ENCODE results near the gene CHMP4B. TPM values are rescaled to one million over a fixed set of nuclear protein-coding genes. Genes with fewer than 3 reads are reported as not detected.

The CHMP4B gene
- total and polyA plus RNA-seq, 2 experiments from 2014 or later, result 5.5 to 48.2 TPM

DNA sequence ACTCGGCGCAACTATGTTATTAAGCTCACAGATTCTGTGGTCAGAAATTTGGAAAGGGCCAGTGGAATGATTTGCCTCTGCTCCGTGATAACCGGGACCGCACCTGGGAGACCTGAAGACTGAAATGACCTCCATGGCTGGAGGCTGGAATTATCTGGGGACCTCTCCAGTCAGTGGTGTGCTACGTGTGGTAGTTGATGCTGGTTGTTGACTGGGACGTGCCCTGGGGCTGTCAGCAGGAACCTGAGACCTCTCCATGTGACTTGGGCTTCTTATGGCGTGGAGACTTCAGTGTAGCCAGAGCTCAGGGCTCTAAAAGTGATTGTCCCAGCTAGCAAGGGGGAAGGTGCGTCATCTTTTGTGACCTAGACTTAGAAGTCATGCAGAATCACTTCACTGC, 50.3 kb downstream of the CHMP4B start:
- in situ Hi-C loops (cut with MboI), result loop anchor here (10.0 kb wide), 1 partner anchor 213 kb away; no protein-coding TSS in a partner anchor
- Histone ChIP-seq H3K4me3 (no peak overlapping the region), H3K4me1 (ENCODE audit: insufficient read depth) (no peaks in the 10 kb centered on the region), H3K36me3 (ENCODE audit: low read depth) (no peaks in the 10 kb centered on the region), H3K79me2 (ENCODE audit: insufficient read depth) (no peaks in the 10 kb centered on the region), H3K9me3 (ENCODE audit: low read depth) (no peaks in the 10 kb centered on the region), H3K27ac (no peak overlapping the region), H3K9me2 (ENCODE audit: insufficient read depth) (no peaks in the 10 kb centered on the region), H3F3A (ENCODE audit: insufficient read depth) (no peaks in the 10 kb centered on the region), H4K20me1 (ENCODE audit: insufficient read depth) (no peaks in the 10 kb centered on the region), H3K27me3 (replicated peaks; ENCODE audit: insufficient read depth) (no peaks in the 10 kb centered on the region), H3K4me2 (ENCODE audit: unreplicated experiment) (no peak overlapping the region), H2AFZ (no peak overlapping the region), H3K9ac (no peak overlapping the region)
- no peak for TF ChIP-seq EZH2phosphoT487 (IDR thresholded peaks at IDR 0.05; ENCODE audit: insufficient read depth, low read depth)
- no peak for TF ChIP-seq EZH2 (IDR thresholded peaks at IDR 0.05; ENCODE audit: insufficient read depth, poor library complexity, severe bottlenecking)
- no peak for DNase-seq
- WGBS, 2 experiments (ENCODE audit: low coverage in 1 of 2, low lambda C conversion rate in 2 of 2, missing lambda C conversion rate in 2 of 2), result 82 to 90% methylated on average over 9 of the region's 9 CpGs

DNA sequence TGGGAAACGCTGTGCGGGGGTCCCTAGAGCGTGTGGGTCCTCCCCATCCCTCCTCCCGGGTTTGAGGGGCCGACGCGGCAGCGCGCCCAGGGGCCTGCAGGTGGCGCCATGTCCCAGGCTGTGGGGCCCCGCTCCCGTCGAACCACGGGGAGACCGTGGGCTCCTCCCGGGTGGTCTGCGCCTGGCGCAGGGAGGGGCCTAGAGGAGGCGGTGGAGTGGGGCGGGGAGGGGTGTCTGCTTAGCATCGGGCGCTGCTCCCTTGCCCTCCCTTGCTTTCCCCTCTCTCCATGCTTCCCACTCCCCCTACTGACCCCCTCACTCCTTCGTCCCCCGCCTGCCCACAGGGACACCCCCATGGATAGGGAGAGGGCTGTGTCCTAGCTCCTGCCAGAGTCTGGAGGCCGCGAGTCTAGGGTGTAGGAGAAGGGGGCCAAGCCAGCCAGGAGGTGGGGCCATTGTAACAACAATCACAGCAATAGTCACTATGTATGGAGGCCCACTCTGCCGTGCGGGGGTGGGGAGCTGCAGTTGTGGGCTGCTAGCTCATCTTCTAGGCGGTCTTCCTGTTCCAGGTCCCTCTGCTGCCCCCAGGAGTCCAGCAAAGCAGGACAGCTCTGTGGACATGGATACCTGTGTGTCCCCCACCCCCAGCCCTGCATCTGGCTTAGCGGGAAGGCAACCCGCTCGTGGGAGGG, 51.7 kb downstream of the CHMP4B start:
- Histone ChIP-seq H3K9ac (peak overlapping the region; percentile 44; the same call in 1 of the 2 replicates), H2AFZ (peak overlapping the region; percentile 80), H3K9me3 (ENCODE audit: low read depth) (no peaks in the 10 kb centered on the region), H3K9me2 (ENCODE audit: insufficient read depth) (no peaks in the 10 kb centered on the region), H3F3A (ENCODE audit: insufficient read depth) (no peaks in the 10 kb centered on the region), H3K4me3 (peak overlapping the region; percentile 51; the same call in 1 of the 2 replicates), H3K4me1 (ENCODE audit: insufficient read depth) (no peaks in the 10 kb centered on the region), H3K4me2 (ENCODE audit: unreplicated experiment) (peak overlapping the region; percentile 38), H3K36me3 (ENCODE audit: low read depth) (no peaks in the 10 kb centered on the region), H4K20me1 (ENCODE audit: insufficient read depth) (no peaks in the 10 kb centered on the region), H3K27ac (no peak overlapping the region), H3K79me2 (ENCODE audit: insufficient read depth) (no peaks in the 10 kb centered on the region), H3K27me3 (replicated peaks; ENCODE audit: insufficient read depth) (no peaks in the 10 kb centered on the region)
- in situ Hi-C loops (cut with MboI), result loop anchor here (10.0 kb wide), 1 partner anchor 212 kb away; no protein-coding TSS in a partner anchor
- WGBS, 2 experiments (ENCODE audit: low coverage in 1 of 2, low lambda C conversion rate in 2 of 2, missing lambda C conversion rate in 2 of 2), result 21 to 24% methylated on average over 24 to 31 of the region's 32 CpGs
- no peak for TF ChIP-seq EZH2phosphoT487 (IDR thresholded peaks at IDR 0.05; ENCODE audit: insufficient read depth, low read depth)
- peak; percentile 74 for DNase-seq

DNA sequence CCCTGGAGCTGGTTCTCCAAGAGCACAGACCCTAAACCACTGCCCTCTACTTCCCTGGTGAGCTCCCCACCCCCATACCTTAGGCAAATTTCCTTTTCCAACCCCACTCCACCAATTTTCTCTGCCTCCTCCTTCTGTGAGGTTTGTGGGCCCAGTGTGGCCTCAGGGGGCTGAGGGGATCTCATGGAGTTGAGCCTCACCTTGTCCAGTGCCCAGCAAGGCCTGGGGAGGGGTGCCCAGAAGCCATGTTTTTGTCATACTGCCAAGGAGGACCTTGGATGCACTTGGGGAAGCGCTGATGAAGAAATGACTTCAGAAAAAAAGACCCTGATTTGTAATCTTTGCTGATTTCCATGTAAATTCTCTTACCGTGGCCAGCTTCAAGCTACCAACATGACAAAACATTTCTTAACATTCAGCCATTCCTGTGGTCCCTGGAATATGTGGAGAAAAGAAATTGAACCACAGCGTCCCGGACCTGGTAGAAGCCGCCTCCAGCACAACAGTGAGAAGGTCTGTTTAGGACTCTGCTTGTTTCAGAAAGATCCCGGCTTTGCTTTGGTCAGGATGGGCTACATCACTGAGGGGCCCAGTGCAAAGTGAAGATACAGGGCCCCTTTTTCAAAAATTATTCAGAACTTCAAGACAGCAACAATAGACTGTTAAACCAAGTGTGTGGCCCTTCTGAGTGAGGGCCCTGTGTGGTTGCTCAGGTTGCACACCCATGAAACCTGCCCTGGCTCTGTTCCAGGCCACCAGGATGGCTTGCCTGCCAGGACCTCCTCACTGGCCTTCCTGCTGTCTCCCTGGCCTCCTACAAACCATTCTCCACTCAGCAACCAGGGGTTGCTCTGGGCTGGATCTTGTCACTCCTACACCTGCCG, 52.5 kb downstream of the CHMP4B start:
- Histone ChIP-seq H3F3A (ENCODE audit: insufficient read depth) (no peaks in the 10 kb centered on the region), H3K4me2 (ENCODE audit: unreplicated experiment) (no peak overlapping the region), H3K27me3 (replicated peaks; ENCODE audit: insufficient read depth) (no peaks in the 10 kb centered on the region), H3K9me3 (ENCODE audit: low read depth) (no peaks in the 10 kb centered on the region), H3K4me1 (ENCODE audit: insufficient read depth) (no peaks in the 10 kb centered on the region), H3K9ac (no peak overlapping the region), H2AFZ (no peak overlapping the region), H3K79me2 (ENCODE audit: insufficient read depth) (no peaks in the 10 kb centered on the region), H4K20me1 (ENCODE audit: insufficient read depth) (no peaks in the 10 kb centered on the region), H3K27ac (no peak overlapping the region), H3K36me3 (ENCODE audit: low read depth) (no peaks in the 10 kb centered on the region), H3K4me3 (no peak overlapping the region), H3K9me2 (ENCODE audit: insufficient read depth) (no peaks in the 10 kb centered on the region)
- 84 to 87% methylated on average over 7 of the region's 7 CpGs for WGBS, 2 experiments (ENCODE audit: low coverage in 1 of 2, low lambda C conversion rate in 2 of 2, missing lambda C conversion rate in 2 of 2)
- no peak for DNase-seq
- in situ Hi-C loops (cut with MboI), result loop anchor here (10.0 kb wide), 1 partner anchor 211 kb away; no protein-coding TSS in a partner anchor
- TF ChIP-seq EZH2phosphoT487 (IDR thresholded peaks at IDR 0.05; ENCODE audit: insufficient read depth, low read depth), result no peak
- no peak for TF ChIP-seq EZH2 (IDR thresholded peaks at IDR 0.05; ENCODE audit: insufficient read depth, poor library complexity, severe bottlenecking)

DNA sequence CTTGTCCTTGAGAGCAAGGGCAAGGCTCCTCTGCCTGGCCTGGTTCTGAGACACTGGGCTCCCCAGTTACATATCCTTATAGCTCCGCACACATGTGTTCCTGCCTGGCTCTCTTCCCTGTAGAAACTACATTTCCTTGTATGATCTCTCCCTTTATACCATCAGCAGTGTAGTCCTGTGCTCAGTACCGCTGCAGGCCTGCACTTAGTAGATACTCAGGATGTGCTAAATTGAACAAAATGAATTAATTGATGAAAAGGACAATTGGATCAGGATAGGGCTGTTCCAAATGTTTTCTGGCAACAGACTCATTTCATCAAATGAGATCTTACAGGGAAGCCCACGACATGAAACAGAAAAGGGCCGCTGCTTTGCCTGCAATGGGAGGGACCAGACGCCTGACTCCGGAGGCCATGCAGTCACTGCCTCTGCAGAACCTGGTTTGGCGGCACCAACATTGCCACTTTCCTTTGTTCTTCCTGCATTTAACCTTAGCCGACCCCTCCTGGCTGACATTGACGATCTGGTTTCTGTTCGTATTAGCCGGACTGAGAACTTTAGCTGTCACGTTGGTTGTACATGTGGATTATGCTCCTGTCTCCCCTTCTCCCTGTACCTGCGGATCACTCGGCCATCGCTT, 53.3 kb downstream of the CHMP4B start:
- TF ChIP-seq EZH2phosphoT487 (IDR thresholded peaks at IDR 0.05; ENCODE audit: insufficient read depth, low read depth) (no peak), EZH2 (IDR thresholded peaks at IDR 0.05; ENCODE audit: insufficient read depth, poor library complexity, severe bottlenecking) (no peak)
- Histone ChIP-seq H3F3A (ENCODE audit: insufficient read depth) (no peaks in the 10 kb centered on the region), H3K36me3 (ENCODE audit: low read depth) (no peaks in the 10 kb centered on the region), H3K79me2 (ENCODE audit: insufficient read depth) (no peaks in the 10 kb centered on the region), H3K27me3 (replicated peaks; ENCODE audit: insufficient read depth) (no peaks in the 10 kb centered on the region), H3K9me2 (ENCODE audit: insufficient read depth) (no peaks in the 10 kb centered on the region), H3K9ac (no peak overlapping the region), H3K9me3 (ENCODE audit: low read depth) (no peaks in the 10 kb centered on the region), H3K27ac (no peak overlapping the region), H4K20me1 (ENCODE audit: insufficient read depth) (no peaks in the 10 kb centered on the region), H3K4me1 (ENCODE audit: insufficient read depth) (no peaks in the 10 kb centered on the region), H2AFZ (no peak overlapping the region), H3K4me2 (ENCODE audit: unreplicated experiment) (no peak overlapping the region), H3K4me3 (no peak overlapping the region)
- 83 to 85% methylated on average over 15 of the region's 15 CpGs for WGBS, 2 experiments (ENCODE audit: low coverage in 1 of 2, low lambda C conversion rate in 2 of 2, missing lambda C conversion rate in 2 of 2)
- in situ Hi-C loops (cut with MboI), result loop anchor here (10.0 kb wide), 1 partner anchor 210 kb away; no protein-coding TSS in a partner anchor
- no peak for DNase-seq
